HT-29 (cell line): ENCODE data around the gene KIF6. TPM values are rescaled to one million over a fixed set of nuclear protein-coding genes. Genes with fewer than 3 reads are reported as not detected.
A peak's percentile ranks its signal among the peaks of the same experiment; 100 is the strongest.

Experiments
- DNase-seq: peaks from one replicate; pipeline ENCODE4 v3.0.0-alpha.2; 2015; ENCODE audit warnings: low spot score
- total RNA-seq: library from RNA; depleted of rRNA; stranded (reverse); fragments of >200 nt; shearing (Covaris generic); gene quantifications from 2 replicates; pipeline ENCODE4 v1.2.3, GENCODE V29; 2014

KIF6 gene
- total RNA-seq, 1 experiment from 2014 or later: not detected

DNA sequence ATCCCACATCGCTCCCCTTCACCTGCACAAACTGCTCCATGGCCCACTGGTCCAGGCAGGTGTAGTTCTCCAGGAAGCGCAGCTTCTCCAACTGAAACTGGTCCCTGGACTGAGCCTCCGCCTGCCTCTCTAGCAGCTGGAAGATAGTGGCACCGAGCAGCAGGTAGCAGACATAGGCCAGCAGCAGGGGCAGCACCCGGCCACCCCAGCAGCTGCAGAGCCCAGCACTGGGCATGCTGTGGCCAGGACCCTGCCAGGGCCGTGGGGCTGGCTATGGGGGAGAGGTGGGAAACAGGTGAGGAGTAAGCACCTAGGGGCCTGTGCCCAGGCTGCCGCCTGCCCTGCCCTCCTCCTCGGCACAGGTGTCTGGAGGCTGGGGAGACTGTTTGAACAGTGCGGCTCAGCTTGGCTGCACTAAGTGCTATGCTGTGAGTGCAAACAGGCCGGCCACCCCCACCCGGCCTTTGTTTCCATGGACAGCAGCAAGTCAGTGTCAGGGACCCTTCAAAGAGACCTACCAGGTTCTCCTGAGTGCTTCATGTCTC, 402.8 kb downstream of the KIF6 start, which contains the start of gene KCNK16:
TSS of gene KCNK16 (minus strand) at position 397 of the 545 bp plus-strand sequence. CDS start at position 235, 162 bp downstream.
- no peak for DNase-seq

DNA sequence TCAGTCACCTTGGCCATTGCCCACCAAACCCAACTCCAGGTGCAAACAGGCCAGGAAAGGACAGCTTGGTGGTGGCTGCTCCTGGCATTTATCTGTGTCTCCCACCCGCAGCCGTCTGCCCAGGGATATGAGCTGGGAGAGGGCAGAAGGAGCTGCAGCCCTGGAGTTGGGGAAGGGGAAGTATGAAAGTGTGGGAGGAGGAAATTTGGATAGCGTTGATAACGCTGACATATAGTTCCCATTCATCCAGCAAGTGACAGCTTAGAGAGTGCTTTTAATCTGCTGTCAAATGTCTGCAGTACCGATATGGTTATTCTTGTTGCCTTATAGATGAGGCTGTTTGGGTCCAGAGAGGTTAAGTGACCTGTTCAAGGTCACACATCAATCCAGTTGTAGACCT, 403.4 kb downstream of the KIF6 start:
- DNase-seq: no peak

DNA sequence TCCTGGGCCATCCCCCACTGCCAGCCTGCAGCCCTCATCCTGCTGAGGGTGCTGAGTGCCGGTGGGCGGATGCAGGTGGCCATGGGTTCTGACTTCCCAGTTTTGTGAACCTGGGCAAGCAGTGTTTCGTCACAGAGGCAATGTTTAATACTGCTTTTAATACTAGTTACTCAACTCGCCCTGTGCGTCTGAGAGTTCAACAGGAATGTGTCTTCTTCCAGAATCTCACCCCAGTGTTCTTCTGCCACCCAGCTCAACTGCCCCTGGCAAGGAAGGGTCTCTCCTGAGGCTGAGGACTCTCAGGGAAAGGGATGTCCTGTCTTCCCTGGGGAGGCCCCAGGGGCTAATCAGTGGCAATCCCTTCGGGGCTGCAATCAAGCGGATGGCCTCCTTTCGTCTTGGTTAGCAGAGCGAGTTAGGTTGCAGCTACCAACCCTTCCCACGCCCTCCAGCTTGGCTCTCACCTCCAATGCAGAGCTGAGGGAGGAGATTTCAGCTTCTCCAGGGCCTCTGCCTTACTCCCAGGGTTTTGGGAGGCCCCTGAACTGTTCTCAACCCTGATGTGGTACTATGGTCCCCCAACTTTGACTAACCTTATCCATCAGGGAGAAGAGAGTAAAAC, 404.7 kb downstream of the KIF6 start:
- DNase-seq: no peak

DNA sequence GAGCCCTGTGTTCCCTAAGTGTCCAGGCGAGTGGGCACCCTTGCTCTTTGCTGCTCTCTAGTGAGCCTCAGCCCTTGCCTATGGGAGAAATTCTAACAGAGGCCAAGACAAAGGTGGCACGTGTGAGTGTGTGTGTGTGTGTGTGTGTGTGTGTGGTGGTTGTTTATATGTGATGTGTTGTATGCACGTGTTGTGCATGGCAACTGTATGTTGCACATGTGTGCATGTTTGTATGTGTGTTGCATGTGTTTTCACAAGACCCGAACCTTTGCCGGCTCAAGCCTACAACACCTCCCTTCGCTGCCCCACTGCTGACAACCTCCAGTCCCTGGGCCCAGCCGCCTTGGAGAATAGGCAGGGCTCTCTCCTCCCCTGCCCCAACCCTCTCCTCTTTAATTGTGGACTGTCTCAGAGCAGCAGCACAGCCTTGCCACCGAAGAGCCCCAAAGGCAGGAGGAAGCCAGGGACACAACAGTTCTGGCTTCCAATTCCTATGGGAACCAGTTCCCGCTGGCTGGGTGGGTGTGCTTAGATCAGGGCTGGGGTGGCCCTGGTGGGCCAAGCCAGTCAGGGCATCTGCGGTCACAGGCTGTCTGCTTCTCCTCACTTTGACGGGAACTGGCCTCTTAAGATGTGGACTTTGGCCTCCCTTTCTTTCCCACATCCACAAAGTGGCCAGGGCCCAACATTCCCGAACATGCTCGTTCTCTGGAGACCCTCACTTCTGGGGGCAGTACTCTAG, 405.4 kb downstream of the KIF6 start:
- no peak for DNase-seq

DNA sequence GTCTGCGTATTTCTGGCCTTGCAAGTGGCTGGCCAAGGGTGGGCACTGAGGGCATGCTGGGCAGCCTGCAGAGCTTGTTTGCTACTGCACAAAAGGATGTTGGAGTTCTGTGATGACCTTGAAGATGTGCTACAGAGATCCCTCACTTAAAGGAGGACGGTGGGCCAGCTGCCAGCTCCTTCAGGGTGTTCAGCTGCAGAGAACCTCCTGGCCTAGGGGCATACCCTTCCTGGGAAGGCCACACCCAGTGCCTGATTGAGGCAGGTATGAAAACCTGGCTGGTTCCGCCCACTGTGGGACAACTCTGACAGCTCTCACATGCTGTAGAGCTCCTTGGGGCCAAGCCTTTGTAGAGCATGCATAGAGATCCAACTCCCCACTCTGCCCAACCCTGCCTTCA, 408.0 kb downstream of the KIF6 start:
- DNase-seq: no peak

DNA sequence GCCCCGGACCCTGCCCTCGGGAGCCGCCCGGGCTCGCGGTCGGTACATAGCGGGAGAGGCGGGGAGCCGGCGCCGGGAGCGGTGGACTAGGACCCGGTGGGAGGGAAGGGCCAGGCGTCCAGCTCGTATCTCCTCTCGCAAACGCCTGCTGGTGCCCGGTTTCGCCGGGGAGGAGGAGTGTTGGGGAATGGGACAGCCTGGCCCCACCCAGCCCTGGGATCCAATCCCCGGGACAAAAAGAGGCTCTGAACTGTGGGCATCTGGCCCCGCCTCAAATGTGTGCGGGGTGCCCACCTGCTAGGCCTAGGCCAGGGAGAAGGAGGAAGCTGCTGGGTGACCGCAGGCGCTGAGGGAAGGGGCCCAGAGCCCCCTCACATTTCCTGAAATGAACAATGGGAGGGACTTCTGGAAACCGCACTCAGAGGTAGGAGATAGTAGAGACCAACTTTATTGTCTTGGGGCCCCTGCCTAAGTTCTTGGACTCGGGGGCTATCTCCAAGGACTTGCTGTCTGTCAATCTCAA, 410.9 kb downstream of the KIF6 start, which contains the start of gene KCNK17:
TSS of gene KCNK17 (minus strand) at position 147 of the 523 bp plus-strand sequence. CDS start at position 48, 99 bp downstream.
- no peak for DNase-seq

DNA sequence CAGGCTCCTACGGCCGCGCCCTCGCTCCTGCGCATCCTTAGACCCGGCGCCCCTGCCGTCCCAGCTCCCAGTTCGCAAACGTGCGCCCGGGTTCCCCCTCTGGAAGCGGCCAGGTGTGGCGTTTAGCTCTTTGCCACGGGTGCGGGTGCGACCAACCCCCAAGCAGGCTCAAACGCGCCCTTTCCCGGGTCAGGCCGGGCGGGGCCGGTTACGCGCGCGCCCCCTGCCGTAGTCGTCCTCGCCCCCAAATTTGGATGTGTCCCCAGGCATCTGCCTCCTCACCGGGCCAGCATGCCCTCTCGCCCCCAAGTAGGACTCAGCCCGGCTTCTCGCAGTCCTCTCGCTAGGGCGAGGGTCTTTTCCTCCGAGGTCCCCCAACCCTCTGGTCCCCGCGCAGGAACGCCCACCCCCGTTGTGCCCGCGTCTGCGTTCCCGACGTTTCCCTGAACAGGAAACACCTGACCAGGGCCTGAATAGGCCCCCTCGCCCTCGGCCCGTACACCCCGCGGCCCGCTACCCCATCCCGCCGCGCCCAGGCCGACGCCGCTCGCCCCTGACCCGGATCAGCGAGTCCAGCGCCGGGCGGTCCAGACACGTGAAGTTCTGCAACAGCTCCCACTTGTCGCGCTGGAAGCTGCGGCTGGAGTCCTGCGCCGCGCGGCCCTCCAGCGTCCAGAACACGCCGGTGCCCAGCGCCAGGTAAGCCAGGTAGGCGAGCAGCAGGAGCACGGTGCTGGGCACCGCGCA, 411.5 kb downstream of the KIF6 start:
- no peak for DNase-seq

DNA sequence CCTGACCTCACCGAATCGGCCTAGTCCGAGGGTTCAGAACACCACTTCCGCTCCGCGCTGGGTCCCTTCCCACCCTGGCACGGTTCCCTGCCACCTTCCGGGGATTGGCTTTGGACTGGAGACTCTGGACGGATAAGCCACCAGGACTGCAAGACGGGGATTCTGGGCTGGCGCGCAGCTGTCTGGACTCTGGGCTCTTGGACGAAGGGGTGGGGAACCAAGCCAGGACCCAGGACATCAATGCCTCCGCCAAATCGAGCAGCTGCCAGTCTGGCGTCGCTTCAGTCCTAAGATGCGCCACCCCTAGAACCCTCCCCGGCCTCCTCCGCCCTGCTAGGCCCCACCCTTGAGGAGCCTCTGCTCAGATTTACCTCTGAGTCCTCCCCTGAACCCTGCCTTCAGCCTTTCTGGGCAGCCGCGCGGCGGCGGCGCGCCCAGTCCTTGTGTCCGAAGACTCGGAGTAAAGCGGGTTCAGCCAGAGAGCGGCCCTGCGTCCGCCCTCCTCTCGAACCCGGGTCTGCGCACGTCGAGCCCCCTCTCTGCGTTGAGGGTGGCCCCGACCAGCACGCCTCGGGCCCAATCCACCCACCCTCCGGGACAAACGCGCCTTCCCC, 412.2 kb downstream of the KIF6 start:
- DNase-seq: no peak

DNA sequence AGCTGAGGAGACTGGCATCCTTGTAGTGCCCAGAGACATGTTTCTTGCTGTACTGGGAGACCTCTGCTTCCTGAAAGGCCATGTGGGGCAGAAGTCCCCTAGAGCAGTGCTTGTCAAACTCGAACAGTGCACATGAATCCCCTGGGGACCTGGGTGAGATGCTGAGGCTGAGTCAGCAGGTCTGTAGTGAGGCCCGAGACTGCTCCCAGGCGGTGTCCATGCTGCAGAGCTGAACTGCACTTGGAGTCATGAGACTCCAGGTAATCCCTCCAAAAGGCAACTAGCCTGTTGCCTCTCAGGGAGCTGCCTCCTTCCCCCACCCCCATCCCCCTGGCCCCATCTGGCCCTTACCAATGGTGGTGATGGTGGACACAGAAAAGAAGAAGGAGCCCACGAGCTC, 414.7 kb downstream of the KIF6 start:
- no peak for DNase-seq

DNA sequence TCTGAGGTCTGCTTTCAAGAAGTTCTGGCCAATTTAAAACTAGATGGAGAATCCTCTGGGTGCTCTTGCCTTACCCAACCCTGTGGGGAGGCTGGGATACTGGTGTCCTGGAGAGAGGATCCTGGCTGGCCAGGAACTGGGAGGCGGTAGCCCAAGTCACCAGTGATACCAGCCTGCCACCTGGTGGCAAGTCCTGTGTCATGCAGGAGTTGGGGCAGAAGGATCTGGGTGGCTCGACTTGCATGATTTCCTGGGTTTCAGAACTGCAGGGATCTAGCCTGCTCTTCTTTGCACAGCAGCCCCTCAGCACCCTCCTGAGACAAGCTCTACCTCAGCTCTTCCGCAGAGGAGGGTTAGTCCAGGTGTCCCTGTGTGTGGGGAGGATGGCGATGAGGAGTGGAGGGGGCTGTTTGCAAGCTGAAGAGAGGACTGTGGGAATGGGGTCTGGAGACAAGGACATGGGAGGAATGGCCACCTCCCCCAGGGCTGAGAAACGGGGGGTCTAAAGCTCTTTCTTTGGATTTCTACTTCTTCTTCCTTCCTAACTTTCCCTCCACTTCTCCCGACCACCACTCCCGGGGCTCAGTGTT, 415.2 kb downstream of the KIF6 start:
- DNase-seq: peak; percentile 94

DNA sequence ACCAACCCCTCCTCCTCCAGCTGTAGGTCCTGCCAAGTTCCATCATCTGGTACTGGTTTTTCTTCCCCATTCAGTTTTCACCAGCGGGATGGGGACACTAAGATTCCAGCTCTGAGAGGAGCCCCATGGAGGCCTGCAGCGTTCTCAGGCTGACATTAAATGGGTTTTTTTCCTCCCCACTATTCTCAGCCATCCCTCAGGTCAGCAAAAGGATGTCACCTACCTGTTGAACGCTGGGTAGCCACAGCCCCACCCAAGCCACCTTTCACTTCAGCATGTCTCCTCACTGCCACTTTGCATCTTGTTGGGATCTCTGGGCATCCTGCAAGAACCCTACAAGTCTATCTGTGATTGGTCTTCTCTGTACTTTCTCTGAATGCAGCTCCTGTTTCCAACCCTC, 417.7 kb downstream of the KIF6 start:
- DNase-seq: no peak

DNA sequence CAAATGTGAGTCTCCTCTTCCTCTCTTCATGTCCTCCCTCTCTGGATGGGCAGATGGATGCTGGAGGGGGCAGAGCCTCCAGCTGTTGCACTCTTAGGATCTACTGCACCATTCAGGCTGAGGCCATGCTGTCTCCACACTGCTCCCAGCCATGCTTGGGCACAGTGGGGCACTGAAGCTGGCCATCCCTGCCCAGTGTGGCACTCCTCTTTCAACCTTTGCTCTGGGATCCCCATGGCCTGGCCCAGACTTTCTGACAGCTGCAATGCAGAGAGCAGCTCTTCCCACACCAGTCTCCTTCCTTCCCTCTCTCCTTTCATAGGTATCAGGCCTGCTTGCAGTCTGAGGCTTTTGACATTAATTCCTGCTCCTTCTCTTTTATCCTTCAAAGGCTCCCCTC, 420.3 kb downstream of the KIF6 start:
- no peak for DNase-seq

DNA sequence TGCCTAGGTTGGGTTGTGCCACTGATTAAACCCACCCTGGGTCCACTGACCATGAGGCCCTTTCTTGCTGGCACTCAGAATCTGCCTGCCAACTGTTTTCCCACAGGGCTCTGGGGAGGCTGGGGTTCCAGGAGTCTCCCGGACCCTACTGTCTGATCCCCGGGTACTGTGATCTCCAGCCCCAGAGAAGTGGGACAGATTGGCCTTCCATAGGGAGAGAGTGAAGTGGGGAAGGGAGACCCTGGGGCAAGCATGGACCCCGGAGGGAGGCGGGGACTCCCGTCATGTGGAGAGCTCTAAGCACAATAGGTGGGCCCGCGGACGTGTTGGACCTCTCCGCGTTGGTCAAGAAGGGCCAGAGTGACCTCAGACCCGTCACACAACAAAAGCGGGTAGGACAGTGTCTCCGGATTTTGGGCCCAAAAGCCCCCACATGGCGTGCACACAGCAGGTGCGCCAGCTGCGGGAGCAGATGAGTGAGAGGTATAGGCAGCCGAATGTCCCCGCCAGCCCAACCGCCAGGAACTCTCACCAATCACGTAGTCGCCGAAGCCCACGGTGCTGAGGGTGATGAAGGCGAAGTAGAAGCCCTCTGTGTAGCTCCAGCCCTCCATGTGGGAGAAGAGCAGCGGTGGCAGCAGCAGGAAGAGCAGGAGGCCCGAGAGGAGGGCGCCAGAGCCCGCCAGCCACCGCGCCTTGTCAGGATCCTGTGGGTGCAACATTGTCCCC, 421.6 kb downstream of the KIF6 start:
- DNase-seq: no peak

DNA sequence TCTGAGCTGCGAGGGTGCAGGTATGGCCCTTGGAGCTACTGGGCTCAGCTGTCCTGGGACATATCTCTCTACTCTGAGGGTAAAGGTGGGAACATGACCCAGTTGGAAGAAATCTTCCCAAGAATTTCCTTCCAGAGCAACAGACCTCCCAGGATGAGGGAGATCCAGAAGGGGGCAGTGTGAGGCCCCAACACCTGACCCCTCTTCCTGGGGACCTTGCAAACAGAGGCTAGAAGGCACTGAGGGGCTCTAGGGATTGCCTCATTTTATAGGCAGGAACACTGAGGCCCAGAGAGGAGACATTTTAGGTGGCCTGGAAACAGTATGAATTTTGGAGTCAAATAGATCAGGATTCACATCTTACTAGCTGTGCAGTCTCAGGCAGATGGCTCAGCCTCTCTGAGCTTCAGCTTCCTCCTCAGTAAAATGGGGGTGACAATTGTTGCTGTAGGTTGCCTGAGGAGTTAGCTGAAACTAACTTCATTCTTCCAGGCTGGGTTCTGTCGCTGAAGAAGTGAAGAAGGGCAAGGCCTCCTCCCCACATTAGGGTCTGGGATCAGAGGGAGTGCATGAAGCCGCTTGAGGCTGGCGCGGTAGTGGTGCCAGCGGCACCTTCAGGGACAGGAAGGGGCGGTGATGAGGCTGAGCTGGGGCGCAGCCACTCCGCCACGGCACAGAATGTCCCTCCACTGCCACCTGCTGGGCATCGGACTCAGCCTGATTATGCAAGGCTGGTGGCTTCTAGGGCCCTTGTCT, 422.4 kb downstream of the KIF6 start:
- peak; percentile 94 for DNase-seq

DNA sequence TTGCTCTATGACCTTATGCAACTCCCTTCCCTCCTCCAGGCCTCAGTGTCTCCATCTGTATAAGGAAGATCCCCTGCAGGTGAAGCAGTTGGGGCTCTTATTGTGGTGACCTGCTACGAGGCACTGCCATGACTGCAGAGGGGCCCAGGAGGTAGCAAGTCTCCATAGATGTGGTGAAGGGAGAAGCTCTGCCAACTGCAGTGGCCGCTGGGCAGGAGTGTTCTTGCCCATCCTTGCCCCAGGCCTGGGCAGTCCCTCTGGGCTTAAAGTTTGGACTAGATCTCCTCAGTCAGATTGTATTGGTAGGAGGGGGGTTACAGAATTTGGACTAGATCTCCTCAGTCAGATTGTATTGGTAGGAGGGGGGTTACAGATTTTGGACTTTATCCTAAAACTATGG, 423.2 kb downstream of the KIF6 start:
- no peak for DNase-seq

DNA sequence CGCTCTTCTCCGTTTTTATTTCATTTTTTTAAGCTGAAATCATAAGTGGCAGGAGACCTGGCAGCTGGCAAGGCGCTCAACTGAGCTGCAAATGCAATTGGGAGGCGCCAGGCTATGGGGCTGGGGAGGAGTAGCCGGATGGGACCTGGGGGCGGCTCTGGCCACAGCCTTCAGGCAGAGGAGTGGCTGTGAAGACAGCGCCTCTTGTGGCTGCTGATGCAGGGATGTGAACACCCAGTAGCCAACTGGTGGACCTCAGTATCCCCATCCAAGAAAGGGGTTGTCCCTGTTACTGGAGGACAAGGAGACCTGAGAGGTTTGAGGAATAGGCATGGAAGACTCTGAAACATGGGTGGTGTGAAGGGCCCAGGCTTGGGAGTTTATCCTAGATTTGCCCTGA, 423.6 kb downstream of the KIF6 start:
- peak; percentile 27 for DNase-seq

DNA sequence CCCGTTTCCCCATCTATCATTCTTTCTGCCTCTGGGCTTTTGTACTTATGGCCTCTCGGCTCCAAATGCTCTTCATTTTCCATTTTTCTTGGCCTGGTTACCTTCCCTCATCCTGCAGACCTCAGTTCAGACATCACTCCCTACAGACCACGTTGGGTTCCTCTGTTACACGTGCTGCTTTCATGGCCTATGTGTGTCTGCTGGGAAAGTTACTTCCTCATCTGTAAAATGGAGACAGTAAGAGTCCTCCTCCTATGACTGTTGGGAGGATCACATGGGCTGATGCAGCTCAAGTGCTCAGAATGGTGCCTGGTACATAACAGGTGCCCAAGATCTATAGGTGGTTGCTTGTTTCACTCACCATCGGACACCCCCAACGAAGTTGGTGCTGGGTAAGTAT, 424.5 kb downstream of the KIF6 start:
- no peak for DNase-seq

DNA sequence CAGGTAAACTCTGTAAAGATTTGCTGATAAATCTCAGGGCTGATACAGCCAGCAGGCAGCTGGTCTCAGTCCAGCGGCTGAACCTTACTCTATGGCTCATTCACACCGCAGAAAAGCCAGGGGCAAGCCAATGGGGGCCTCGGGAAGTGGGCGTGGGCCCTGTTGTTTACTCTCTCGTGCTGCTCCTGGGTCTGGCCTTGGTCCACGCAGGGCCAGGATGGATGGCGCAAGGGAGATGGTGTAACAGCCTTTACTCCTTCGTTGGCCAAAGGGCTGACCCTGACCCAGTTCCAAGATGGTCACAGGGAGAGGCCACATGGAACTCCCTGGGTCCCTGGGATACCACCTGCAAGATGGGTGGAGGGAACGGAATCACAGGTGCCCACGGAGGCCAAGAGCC, 427.1 kb downstream of the KIF6 start:
- DNase-seq: no peak

DNA sequence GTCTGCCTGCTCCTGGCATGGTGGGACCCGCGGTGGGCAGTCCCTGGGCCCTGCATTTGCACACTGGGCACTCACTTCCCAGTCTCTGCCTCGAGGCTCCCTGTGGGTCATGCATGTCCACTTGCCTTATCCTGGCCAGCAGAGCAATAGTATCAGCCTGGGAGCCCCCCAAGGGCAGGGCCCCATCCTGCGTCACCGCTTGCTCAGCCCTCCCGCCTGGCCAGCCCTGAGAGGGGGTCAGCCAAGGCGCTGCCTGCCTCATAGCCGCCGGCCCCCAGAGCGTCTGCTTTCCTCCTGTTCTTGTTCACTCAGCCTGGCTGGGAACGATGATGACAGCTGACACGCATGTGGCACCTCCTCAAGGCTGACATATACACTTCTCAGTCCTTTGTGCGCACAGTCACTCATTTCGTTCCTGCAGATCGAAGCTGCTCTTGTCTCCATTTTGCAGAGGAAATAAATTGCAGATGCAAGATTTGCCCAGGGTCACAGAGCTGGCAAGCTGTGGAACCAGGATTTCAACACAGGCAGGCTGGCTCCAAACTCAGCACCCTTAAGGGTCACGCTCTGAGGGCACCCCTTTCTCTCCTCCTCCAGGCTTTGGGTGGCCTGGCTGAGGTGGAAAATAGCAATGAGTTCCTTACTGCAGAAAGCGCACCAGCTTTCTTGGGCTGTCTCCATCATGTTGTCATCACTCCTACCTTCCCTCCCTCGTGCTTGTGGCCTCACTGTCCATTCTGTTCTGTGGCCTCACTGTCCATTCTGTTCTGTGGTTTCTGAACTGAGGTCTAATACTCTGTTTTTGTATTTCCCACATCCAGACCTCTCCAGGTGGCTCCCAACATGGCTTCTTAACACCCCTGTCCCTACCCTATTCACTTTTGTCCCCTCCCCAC, 428.2 kb downstream of the KIF6 start:
- DNase-seq: no peak
